Measurements from ENCODE around the gene TLR8.
"Not testable (repeated sequence)": the region's sequence is repeated elsewhere in the genome, so short reads cannot be mapped to it uniquely, and the experiment has no call there.

TLR8 gene

GRCh38 chrX:12946838-12947544 is 40.6 kb downstream of the TLR8 start:
- peak; percentile 73 for DNase-seq (ENCODE audit: low spot score)

GRCh38 chrX:12947545-12948235 is 41.3 kb downstream of the TLR8 start:
- no peak for DNase-seq (ENCODE audit: low spot score)

- DNase-seq (ENCODE audit: low spot score): no peak
These were observed 42.1 kb downstream of the TLR8 start for GRCh38 chrX:12948495-12948894.

- peak; percentile 12 for DNase-seq (ENCODE audit: low spot score)
These were observed 42.9 kb downstream of the TLR8 start for GRCh38 chrX:12949205-12949926.

- DNase-seq (ENCODE audit: low spot score): peak; percentile 78
These were observed 43.7 kb downstream of the TLR8 start for GRCh38 chrX:12949927-12950656.

- no peak for DNase-seq (ENCODE audit: low spot score)
These were observed 44.6 kb downstream of the TLR8 start for GRCh38 chrX:12950851-12951594.

- DNase-seq (ENCODE audit: low spot score): no peak
These were observed 45.2 kb downstream of the TLR8 start for GRCh38 chrX:12951595-12951975.

GRCh38 chrX:12953420-12953819 is 47.0 kb downstream of the TLR8 start:
- no peak for DNase-seq (ENCODE audit: low spot score)

GRCh38 chrX:12954376-12954775 is 48.0 kb downstream of the TLR8 start:
- no peak for DNase-seq (ENCODE audit: low spot score)

- DNase-seq (ENCODE audit: low spot score): no peak
These were observed 48.6 kb downstream of the TLR8 start for GRCh38 chrX:12954981-12955380.

GRCh38 chrX:12955882-12956703 is 49.7 kb downstream of the TLR8 start:
- DNase-seq (ENCODE audit: low spot score): peak; percentile 59

GRCh38 chrX:12956704-12957534 is 50.5 kb downstream of the TLR8 start:
- no peak for DNase-seq (ENCODE audit: low spot score)

GRCh38 chrX:12958059-12958458 is 51.6 kb downstream of the TLR8 start:
- DNase-seq (ENCODE audit: low spot score): no peak

- no peak for DNase-seq (ENCODE audit: low spot score)
These were observed 52.0 kb downstream of the TLR8 start for GRCh38 chrX:12958461-12958860.

- DNase-seq (ENCODE audit: low spot score): no peak
These were observed 54.8 kb downstream of the TLR8 start for GRCh38 chrX:12961196-12961718.

GRCh38 chrX:12962041-12962504 is 55.7 kb downstream of the TLR8 start:
- DNase-seq (ENCODE audit: low spot score): no peak

GRCh38 chrX:12963210-12963850 is 56.9 kb downstream of the TLR8 start:
- not testable (repeated sequence) for DNase-seq (ENCODE audit: low spot score)

- no peak for DNase-seq (ENCODE audit: low spot score)
These were observed 58.9 kb downstream of the TLR8 start for GRCh38 chrX:12965131-12965940.
